ENCODE data around the gene LLCFC1.

- TF ChIP-seq CTCF (IDR thresholded peaks at IDR 0.05), result no peak
- TF ChIP-seq ZBTB43 (CRISPR knock-in tag; IDR thresholded peaks at IDR 0.05), result no peak
- no peak for TF ChIP-seq SMAD4 (CRISPR knock-in tag; IDR thresholded peaks at IDR 0.05)
- no peak for TF ChIP-seq NFYB (CRISPR knock-in tag; conservative IDR thresholded peaks at IDR 0.05; ENCODE audit: low read depth)
- TF ChIP-seq MAX (CRISPR knock-in tag; IDR thresholded peaks at IDR 0.05), result no peak
- no peak for TF ChIP-seq STAT6 (CRISPR knock-in tag; conservative IDR thresholded peaks at IDR 0.05; ENCODE audit: low read depth)
These were observed 30.1 kb upstream of the LLCFC1 start for GRCh38 chr7:142908921-142909890.
